NOMO-1 treated with DMSO at 0.1 percent for 48 hours (cell line): Measurements from ENCODE around the gene TRAM2.

Source experiments
- DNase-seq: peaks from one replicate; lab custom pipeline; 2025; ENCODE audit not compliant: unreplicated experiment; lab: John Stamatoyannopoulos, UW

The TRAM2 gene

GRCh38 chr6:52511572-52512151 is 65.2 kb downstream of the TRAM2 start:
- DNase-seq: no peak

- no peak for DNase-seq
These were observed 65.7 kb downstream of the TRAM2 start for GRCh38 chr6:52511163-52511562.

- DNase-seq: no peak
These were observed 66.7 kb downstream of the TRAM2 start for GRCh38 chr6:52510213-52510562.

- no peak for DNase-seq
These were observed 67.3 kb downstream of the TRAM2 start for GRCh38 chr6:52509281-52510212.

- DNase-seq: no peak
These were observed 68.6 kb downstream of the TRAM2 start for GRCh38 chr6:52508261-52508739.

- no peak for DNase-seq
These were observed 69.2 kb downstream of the TRAM2 start for GRCh38 chr6:52507557-52508260.

- no peak for DNase-seq
These were observed 70.4 kb downstream of the TRAM2 start for GRCh38 chr6:52506476-52506875.

- DNase-seq: no peak
These were observed 71.0 kb downstream of the TRAM2 start for GRCh38 chr6:52505726-52506409.

GRCh38 chr6:52504782-52505136 is 72.1 kb downstream of the TRAM2 start:
- DNase-seq: no peak

GRCh38 chr6:52503851-52504781 is 72.7 kb downstream of the TRAM2 start:
- no peak for DNase-seq

- DNase-seq: no peak
These were observed 73.5 kb downstream of the TRAM2 start for GRCh38 chr6:52503323-52503747.

- DNase-seq: no peak
These were observed 74.4 kb downstream of the TRAM2 start for GRCh38 chr6:52502306-52503029.

- no peak for DNase-seq
These were observed 76.4 kb downstream of the TRAM2 start for GRCh38 chr6:52500238-52501129.

GRCh38 chr6:52499681-52500236 is 77.1 kb downstream of the TRAM2 start:
- no peak for DNase-seq

GRCh38 chr6:52499026-52499425 is 77.8 kb downstream of the TRAM2 start:
- DNase-seq: no peak

- no peak for DNase-seq
These were observed 78.3 kb downstream of the TRAM2 start for GRCh38 chr6:52498538-52499017.

- no peak for DNase-seq
These were observed 79.0 kb downstream of the TRAM2 start for GRCh38 chr6:52497652-52498408.
